ENCODE data around the gene AGPAT4. TPM values are rescaled to one million over a fixed set of nuclear protein-coding genes. Genes with fewer than 3 reads are reported as not detected.

The AGPAT4 gene
- polyA plus RNA-seq, 3 donors: 6.4 to 15.8 (median 6.9) TPM

DNA sequence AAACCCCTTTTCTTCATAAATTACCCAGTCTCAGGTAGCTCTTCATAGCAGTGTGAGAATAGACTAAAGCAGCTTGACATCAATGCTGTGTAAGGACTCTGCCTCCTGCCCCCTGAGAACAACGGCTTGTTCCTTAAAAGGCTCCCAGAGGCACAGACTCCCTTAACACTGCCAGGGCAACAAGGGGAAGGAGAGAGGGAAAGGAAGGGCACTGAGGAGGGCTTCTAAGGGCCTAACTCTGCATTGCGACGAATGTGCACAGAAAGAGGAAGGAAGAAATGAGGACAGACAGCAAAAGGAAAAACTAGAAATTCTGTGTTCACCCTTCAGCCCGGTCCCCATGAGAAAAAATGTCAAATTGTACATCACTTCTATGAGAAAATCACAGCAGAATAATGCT, 74.0 kb downstream of the AGPAT4 start:
- Histone ChIP-seq H4K20me1 (ENCODE audit: insufficient read depth, low read length) (peaks cover 14% of the 10 kb centered on the region), H3K27ac (ENCODE audit: low read depth in 1 of 2, low read length in 2 of 2) (peak overlapping the region; percentile 9 to 42), H3K4me2 (replicated peaks; ENCODE audit: extremely low read depth, low read length, poor library complexity, severe bottlenecking) (no peak overlapping the region), H3K9ac (ENCODE audit: insufficient read depth, low read length, poor library complexity, severe bottlenecking) (no peak overlapping the region), H3K79me2 (ENCODE audit: insufficient read depth, low read length) (no peaks in the 10 kb centered on the region), H3K4me3 (replicated peaks in 1 of 3; ENCODE audit: low read depth in 2 of 3, low read length in 3 of 3) (no peak overlapping the region), H3K27me3 (ENCODE audit: control insufficient read depth in 2 of 2, insufficient read depth in 2 of 2, low read length in 2 of 2) (no peaks in the 10 kb centered on the region), H3K9me3 (replicated peaks in 1 of 2; ENCODE audit: control insufficient read depth in 1 of 2, insufficient read depth in 1 of 2, low read length in 2 of 2) (no peaks in the 10 kb centered on the region), H3K36me3 (replicated peaks in 1 of 2; ENCODE audit: control insufficient read depth in 1 of 2, insufficient read depth in 2 of 2, low read length in 2 of 2) (no peaks in the 10 kb centered on the region), H3K4me1 (ENCODE audit: control insufficient read depth in 1 of 2, insufficient read depth in 2 of 2, low read length in 2 of 2) (peaks cover 40% of the 10 kb centered on the region in 2 donors), H2AFZ (ENCODE audit: insufficient read depth, low read depth, low read length, poor library complexity, severe bottlenecking) (no peak overlapping the region)
- H3K27ac Mint-ChIP-seq: peak overlapping the region; percentile 6 to 86 (median 75)
- H3K4me1 Mint-ChIP-seq: peaks cover 48% of the 10 kb centered on the region
- WGBS (ENCODE audit: insufficient coverage): 0% methylated on average over 2 of the region's 4 CpGs
- TF ChIP-seq, protein P1, sequence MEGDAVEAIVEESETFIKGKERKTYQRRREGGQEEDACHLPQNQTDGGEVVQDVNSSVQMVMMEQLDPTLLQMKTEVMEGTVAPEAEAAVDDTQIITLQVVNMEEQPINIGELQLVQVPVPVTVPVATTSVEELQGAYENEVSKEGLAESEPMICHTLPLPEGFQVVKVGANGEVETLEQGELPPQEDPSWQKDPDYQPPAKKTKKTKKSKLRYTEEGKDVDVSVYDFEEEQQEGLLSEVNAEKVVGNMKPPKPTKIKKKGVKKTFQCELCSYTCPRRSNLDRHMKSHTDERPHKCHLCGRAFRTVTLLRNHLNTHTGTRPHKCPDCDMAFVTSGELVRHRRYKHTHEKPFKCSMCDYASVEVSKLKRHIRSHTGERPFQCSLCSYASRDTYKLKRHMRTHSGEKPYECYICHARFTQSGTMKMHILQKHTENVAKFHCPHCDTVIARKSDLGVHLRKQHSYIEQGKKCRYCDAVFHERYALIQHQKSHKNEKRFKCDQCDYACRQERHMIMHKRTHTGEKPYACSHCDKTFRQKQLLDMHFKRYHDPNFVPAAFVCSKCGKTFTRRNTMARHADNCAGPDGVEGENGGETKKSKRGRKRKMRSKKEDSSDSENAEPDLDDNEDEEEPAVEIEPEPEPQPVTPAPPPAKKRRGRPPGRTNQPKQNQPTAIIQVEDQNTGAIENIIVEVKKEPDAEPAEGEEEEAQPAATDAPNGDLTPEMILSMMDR (IDR thresholded peaks at IDR 0.05): no peak
- intact Hi-C loops (cut with micrococcal nuclease): no loop called here
- peak; percentile 23 to 41 (median 32) for DNase-seq
- H3K36me3 Mint-ChIP-seq: peaks cover 3 to 6% of the 10 kb centered on the region in 2 donors
- no peak overlapping the region for H3K4me3 Mint-ChIP-seq
- peaks cover 0 to 4% (median 3%) of the 10 kb centered on the region in 3 donors for H3K27me3 Mint-ChIP-seq (ENCODE audit: low read depth in 3 of 3)
- H3K9me3 Mint-ChIP-seq: no peaks in the 10 kb centered on the region

DNA sequence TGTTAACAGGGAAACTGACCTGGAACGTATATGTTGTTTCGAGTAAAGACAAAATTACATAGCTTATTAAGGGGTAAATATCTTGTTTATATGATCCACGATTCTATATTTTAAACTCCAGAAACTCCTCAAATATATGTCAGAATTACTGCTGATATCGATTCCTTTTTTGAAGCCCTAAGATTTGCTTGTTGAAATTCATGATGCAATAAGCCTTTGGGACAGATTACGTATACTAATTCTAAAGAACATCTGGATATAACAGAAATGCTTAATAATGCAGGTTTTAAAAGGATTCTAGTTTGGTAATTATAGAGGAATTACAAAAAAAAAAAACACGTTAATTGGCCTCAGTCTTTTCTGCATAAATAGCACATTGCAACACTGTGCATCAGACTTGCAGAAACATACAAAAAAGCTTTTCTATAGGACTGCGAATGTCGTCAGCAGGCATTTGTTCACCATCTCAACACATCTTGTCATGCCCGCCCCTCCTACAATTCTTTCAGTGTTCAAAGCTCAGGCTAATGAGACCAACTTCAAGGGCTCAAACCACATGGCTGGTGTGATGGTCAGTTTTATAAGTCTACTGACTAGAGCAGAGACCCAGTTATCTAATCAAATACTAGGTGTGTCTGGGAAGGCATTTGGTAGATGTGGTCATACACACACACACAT, 74.9 kb downstream of the AGPAT4 start:
- peaks cover 48% of the 10 kb centered on the region for H3K4me1 Mint-ChIP-seq
- no peak for DNase-seq
- Histone ChIP-seq H3K9ac (ENCODE audit: insufficient read depth, low read length, poor library complexity, severe bottlenecking) (no peak overlapping the region), H4K20me1 (ENCODE audit: insufficient read depth, low read length) (peaks cover 13% of the 10 kb centered on the region), H3K4me3 (replicated peaks in 1 of 3; ENCODE audit: low read depth in 2 of 3, low read length in 3 of 3) (no peak overlapping the region), H2AFZ (ENCODE audit: insufficient read depth, low read depth, low read length, poor library complexity, severe bottlenecking) (no peak overlapping the region), H3K27ac (ENCODE audit: low read depth in 1 of 2, low read length in 2 of 2) (peak overlapping the region in 1 of 2 donors; percentile 42), H3K27me3 (ENCODE audit: control insufficient read depth in 2 of 2, insufficient read depth in 2 of 2, low read length in 2 of 2) (no peaks in the 10 kb centered on the region), H3K4me2 (replicated peaks; ENCODE audit: extremely low read depth, low read length, poor library complexity, severe bottlenecking) (no peak overlapping the region), H3K79me2 (ENCODE audit: insufficient read depth, low read length) (no peaks in the 10 kb centered on the region), H3K4me1 (ENCODE audit: control insufficient read depth in 1 of 2, insufficient read depth in 2 of 2, low read length in 2 of 2) (peaks cover 40% of the 10 kb centered on the region in 2 donors), H3K36me3 (replicated peaks in 1 of 2; ENCODE audit: control insufficient read depth in 1 of 2, insufficient read depth in 2 of 2, low read length in 2 of 2) (no peaks in the 10 kb centered on the region), H3K9me3 (replicated peaks in 1 of 2; ENCODE audit: control insufficient read depth in 1 of 2, insufficient read depth in 1 of 2, low read length in 2 of 2) (no peaks in the 10 kb centered on the region)
- peaks cover 0 to 4% (median 3%) of the 10 kb centered on the region in 3 donors for H3K27me3 Mint-ChIP-seq (ENCODE audit: low read depth in 3 of 3)
- TF ChIP-seq, protein P1 (IDR thresholded peaks at IDR 0.05): no peak
- no peaks in the 10 kb centered on the region for H3K9me3 Mint-ChIP-seq
- 17% methylated on average over 3 of the region's 9 CpGs for WGBS (ENCODE audit: insufficient coverage)
- peak overlapping the region in 3 of 7 donors; percentile 16 to 86 (median 16) for H3K27ac Mint-ChIP-seq
- H3K4me3 Mint-ChIP-seq: no peak overlapping the region
- H3K36me3 Mint-ChIP-seq: peaks cover 3 to 6% of the 10 kb centered on the region in 2 donors
- intact Hi-C loops (cut with micrococcal nuclease): no loop called here
